HG03108 (cell line): ENCODE measurements around the gene IL5.
"Not testable (repeated sequence)": the region's sequence is repeated elsewhere in the genome, so short reads cannot be mapped to it uniquely, and the experiment has no call there.

Experiments
- ATAC-seq: cut with Tn5 transposase; IDR thresholded peaks from one replicate; pipeline ENCODE4 v1.9.1; 2021; ENCODE audit warnings: moderate library complexity; ENCODE audit not compliant: unreplicated experiment

IL5 gene

DNA sequence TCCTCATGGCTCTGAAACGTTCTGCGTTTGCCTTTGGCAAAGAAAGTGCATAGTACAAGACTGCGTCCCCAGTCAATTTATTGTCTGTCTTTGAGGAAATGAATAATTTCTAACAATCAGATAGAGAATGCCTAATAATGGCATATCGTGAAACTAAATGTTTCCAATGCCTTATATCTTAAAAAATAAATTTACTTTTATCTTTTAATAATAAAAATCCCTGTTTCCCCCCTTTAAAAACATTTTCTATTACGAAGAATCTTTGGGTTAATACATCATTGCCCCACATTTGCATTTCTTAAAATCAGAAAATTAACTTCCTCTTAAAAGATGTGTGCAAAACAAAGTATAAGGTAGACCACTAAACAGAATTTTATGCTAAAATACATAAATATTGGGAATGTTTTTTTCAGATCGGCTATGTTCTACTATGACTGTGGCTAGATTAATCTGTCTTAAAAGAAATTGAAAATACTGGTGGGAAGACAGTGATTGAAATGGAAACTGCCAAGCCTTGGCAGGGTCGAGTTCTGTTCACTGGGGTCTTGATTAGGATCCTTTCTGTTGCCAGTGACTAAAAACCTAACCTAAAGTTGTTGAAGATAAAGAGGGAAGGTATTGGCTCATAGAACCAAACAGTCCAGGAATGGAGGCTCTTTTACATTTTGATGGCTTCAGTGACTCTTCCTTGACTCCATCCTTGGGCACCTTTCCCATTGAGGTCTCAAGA lies at the start of gene IL5:
IL5 (minus strand) TSS at position 51 of the 730 bp plus-strand sequence; CDS start at position 7, 44 bp downstream.
- no peak for ATAC-seq

DNA sequence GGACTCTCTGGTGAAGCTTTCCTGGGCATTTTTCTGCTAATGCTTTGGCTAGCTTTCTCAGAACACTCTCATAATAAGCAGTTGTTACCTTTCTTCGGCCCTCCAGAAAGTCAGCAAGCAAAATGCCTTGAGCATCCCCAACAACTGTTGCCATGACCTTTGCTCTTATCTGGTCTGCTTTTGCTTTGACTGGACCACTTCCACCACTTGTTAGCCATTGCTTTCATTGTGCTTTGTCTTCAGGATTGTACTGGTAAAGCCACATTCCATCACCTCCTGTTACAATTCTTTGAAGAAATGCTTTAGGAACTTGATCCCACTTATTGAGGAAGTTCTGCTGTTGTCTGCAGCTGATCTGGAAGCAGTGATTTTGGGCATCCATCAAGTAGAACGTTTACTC lies 49.2 kb upstream of the IL5 start:
- no peak for ATAC-seq

DNA sequence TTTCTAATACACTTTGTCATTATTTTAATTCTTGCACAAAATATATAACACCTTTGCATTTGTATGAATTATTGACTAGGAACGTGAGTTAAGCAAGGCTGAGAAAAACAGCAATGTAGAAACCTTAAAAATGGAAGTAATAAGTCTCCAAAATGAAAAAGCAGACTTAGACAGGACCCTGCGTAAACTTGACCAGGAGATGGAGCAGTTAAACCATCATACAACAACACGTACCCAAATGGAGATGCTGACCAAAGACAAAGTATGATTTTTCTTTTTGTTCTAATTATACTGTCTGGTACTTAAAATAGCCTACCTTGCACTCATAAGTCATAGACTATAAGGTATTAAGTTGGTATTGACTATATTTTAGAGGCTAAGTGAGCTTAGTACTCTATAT lies 47.8 kb upstream of the IL5 start:
- ATAC-seq, result no peak

DNA sequence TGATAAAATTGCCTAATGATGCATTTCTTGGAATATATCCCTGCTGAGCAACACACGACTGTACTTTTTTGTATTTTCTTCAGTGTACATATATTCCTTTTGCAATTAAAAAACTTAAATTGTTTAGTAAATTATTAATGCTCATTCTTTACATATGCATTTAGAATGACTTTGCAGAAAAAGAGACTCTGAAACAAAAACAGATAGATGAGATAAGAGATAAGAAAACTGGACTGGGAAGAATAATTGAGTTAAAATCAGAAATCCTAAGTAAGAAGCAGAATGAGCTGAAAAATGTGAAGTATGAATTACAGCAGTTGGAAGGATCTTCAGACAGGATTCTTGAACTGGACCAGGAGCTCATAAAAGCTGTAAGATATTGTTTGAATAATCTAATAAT lies 46.1 kb upstream of the IL5 start:
- no peak for ATAC-seq

DNA sequence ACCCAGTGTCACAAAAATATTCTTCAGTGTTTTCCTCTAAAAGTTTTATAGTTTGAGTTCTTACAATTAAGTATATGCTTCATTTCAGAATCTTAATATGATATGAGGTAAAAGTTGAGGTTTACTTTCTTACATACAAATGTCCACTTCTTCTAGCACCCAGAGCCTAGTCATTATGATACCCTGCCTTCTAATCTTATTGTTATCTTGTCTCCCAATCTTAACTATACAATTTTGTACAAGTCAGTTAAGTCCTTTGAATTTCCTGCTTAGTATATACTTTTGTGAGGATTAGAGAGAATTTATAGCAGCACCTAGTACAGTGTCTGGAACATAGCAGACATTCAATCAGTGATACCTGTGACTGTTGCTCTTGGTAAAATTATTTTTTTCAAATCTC lies 42.7 kb upstream of the IL5 start:
- no peak for ATAC-seq

DNA sequence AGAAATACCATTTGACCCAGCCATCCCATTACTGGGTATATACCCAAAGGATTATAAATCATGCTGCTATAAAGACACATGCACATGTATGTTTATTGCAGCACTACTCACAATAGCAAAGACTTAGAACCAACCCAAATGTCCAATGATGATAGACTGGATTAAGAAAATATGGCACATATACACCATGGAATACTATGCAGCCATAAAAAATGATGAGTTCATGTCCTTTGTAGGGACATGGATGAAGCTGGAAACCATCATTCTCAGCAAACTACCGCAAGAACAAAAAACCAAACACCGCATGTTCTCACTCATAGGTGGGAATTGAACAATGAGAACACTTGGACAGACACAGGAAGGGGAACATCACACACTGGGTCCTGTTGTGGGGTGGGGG lies 41.2 kb upstream of the IL5 start:
- ATAC-seq, result not testable (repeated sequence)

DNA sequence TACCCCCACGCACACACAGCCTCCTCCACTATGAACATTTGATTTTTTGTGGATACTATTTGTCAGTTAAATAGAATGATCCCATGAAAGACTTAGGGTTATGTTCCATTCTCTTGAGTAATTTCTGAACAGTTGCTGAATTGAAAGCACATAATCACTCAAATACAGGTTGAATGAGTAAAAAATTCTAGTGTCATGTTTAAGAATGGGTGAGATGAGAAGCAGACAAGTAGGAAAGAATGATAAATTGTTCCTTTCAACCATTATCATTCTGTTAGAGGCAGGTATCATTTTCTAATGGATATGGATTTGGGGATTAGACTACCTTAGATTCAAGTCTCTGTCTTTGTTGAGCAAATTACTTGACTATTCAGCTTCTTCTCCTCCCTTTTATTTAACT lies 32.8 kb upstream of the IL5 start:
- ATAC-seq, result no peak

DNA sequence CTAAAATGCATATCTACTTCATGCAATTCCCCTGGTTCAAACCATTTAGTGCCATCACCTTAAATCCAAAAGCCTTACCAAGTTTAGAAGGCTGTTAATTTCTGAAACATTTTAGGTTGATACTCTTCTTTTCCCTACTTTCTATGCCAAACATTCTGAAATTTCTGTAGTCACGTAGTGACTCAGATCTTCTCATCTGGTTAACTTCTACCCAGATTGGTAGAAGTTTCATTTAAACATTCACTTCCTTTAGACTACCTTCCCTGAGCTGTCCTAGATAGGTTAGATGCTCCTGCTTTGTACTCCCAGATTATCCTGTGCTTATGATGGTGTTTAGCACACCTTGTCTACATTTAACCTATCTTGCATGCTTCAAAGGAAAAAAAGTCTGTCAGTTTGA lies 23.3 kb upstream of the IL5 start:
- ATAC-seq, result no peak

DNA sequence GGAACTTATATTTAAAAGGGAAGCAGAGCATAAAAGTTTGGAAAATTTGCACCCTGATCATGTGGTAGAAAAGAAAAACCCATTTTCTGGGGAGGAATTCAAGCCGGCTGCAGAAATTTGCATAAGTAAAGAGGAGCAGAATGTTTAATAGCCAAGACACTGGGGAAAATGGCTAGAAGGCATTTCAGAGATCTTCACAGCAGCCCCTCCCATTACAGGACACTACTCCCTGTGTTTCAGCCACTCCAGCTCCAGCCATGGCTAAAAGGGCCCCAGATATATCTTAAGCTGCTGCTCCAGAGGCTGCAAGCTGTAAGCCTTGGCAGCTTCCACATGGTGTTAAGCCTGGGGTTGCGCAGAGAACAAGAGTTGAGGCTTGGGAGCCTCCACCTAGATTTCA lies 21.2 kb upstream of the IL5 start:
- not testable (repeated sequence) for ATAC-seq

DNA sequence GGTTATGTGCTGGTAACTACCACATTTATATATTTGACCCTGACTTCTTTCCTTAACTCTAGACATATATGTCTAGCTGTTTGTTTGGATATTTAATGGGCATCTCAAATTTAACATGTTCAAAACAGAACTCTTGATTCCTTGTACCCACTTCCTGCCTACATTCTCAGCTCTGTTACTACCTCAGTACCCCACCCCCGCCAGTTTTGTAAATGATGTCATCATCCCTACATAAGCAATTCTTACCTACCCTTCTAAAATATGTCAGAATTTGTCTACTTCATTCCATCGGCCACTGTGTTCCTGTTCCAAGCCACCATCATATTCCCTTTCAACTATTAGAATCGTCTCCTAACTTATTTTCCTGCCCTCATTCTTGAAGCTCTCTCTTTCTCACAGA lies 18.3 kb upstream of the IL5 start:
- no peak for ATAC-seq

DNA sequence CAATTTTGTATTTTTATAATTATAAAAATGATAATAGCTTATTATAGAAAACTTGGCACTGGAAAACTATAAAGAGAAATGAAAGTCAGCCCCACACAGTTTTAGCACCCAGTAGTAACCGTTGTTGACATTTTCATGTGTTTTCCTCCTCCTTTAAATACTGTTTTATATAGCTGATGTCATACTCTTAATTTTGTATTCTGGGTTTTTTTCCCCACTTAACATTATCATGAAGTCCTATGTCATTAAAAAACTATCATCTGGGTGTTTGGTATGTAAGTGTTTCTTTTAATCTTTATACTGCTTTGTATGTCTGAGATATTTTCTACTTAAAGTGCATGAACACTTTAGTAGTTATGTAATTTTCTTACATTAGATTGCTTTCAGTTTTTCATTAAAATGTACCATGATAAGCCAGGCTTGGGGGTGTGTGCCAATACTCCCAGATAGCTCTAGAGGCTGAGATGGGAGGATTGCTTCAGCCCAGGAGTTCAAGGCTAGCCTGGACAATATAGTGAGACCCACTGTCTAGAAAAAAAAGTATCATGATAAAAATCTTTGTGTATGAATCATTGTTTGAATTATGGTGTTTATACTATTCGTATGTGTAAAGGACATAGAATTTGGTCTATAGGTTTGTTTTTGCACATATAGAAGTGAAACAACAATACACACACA lies 16.2 kb upstream of the IL5 start:
- no peak for ATAC-seq

DNA sequence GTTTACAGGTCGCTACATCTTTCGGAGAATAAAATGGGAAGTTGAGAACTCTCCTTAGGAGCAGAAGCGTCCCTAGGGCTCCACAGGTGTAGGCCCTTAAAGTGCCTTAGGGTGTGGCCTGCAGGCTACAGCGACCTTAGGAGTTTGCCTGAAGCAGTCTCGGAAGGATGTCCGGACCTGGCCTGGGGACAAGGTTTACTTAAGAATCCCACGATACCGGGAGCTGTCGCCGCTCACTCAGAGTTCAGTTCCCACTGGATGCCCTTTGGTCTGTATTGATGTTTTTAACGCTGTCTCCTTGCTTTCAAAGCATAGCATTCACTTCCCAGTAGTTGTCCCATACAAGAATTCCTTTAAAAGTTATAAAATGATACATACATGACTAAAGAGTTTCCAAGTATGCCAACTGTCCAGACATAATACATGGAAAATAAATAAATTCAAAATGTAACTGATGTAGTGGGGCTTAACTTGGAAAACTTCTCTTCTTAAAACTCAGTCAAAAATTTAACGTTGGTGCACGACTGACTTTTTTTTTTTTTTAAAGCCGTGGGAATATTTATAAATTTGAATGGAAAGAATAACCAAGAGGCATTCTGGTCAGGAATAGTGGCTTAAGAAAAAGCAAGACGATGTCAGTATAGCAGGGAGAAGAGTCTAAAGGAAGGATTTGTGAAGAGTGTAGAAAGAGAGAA lies 14.3 kb upstream of the IL5 start:
- peak; percentile 35 for ATAC-seq

DNA sequence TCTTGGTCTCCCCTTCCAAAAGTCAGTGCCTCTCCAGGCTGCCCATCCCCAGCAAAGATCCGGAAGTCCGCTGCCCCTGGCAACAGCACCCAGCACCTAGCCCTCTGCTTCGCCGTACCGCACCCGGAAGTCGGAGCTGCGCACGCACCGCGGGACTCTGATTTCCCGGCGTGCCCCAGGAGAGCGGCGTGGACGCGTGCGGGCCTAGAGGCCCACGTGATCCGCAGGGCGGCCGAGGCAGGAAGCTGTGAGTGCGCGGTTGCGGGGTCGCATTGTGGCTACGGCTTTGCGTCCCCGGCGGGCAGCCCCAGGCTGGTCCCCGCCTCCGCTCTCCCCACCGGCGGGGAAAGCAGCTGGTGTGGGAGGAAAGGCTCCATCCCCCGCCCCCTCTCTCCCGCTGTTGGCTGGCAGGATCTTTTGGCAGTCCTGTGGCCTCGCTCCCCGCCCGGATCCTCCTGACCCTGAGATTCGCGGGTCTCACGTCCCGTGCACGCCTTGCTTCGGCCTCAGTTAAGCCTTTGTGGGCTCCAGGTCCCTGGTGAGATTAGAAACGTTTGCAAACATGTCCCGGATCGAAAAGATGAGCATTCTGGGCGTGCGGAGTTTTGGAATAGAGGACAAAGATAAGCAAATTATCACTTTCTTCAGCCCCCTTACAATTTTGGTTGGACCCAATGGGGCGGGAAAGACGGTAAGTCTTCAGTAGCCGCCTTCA lies 13.6 kb upstream of the IL5 start, which contains the start of gene RAD50:
RAD50 (plus strand) TSS at position 215 of the 715 bp plus-strand sequence; CDS start at position 563, 348 bp downstream.
- peak; percentile 95 for ATAC-seq

DNA sequence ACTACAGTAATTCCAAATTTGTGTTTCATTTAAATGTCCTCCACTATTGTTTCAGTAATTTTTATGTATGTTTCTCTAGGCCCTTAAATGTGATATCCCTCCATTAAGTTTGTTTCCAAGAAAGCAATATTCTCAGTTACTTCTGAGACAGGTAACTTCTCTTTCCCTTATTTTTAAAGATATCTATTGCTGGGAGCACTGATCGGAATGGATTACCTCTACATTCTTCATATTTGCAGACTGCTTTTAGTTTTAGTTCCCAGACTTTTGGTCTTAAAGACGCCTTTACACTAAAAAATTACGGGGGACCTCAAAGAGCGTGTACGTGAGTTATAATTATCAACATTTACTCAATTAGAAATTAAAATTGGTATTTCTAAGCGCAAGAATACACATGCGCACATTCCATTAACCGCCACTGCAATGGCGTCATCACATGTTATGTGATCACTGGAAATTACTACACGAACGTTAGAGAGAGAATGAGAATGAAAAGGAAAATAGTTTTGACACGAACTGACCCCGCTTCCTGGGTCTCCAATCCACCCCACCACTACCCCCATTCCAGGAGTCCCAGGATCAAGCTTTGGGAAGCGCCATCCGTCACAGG lies 12.9 kb upstream of the IL5 start:
- no peak for ATAC-seq

DNA sequence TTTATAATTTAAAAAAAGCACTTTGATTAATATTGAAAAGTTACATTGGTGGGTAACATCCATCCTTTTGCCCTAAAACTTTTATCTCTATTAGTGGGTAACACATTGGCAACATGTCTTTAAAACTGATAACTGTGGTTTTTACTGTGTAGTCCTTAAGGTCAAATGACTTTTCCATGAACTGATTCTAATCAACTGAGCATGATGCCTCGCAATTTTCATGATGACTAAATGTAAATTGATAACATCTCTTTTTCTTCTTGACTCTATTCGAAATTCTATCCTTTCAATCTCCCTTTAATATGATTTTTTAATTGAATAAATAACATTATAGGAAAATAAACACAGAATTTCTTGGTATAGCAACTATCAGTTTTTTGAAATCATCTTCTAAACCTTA lies 6.3 kb upstream of the IL5 start:
- no peak for ATAC-seq

DNA sequence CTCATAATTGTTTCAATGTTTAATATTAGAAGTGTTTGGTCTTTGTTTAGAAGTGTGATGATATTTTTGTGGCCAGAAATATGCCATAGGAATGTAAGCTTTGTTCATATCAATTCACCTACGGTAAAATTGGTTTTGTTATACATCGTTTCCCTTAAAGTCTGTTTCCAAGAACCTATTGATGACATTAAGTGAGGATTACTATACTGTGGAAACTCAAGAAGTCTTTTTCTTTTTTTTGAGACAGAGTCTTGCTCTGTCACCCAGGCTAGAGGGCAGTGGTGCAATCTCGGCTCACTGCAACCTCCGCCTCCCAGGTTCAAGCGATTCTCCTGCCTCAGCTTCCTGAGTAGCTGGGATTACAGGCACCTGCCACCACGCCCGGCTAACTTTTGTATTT lies 5.5 kb upstream of the IL5 start:
- ATAC-seq, result not testable (repeated sequence)

DNA sequence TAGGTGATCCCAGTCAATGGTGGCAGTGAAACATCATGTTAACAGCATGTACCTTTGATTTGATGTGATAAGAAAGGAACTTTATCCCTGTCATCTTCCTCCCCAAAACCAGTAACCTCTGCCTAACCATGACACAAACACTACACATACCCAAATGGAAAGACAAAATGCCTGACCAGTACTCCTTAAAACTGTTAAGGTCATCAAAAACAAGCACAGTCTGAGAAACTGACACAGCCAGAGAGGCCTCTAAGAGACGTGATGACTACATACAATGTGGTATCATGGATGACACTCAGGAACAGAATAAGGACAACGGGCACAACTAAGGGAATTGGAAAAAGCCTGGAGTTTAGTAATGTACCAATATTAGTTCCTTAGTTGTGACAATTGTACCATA lies 3.9 kb upstream of the IL5 start:
- no peak for ATAC-seq

DNA sequence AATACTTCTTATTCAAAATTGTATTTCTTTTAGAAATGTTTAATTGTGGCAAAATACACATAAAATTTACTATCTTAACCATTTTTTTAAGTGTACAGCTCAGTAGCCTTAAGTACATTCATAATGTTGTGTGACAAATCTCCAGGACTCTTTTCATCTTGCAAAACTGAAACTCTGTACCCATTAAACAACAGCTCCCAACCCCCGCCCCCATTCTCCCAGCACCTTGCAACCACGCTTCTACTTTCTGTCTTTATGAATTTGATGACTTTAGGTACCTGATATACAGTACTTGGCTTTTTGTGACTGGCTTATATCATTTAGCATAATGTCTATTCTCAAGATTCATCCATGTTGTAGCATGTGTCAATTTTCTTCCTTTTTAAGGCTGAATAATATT lies 2.8 kb upstream of the IL5 start:
- ATAC-seq, result no peak

DNA sequence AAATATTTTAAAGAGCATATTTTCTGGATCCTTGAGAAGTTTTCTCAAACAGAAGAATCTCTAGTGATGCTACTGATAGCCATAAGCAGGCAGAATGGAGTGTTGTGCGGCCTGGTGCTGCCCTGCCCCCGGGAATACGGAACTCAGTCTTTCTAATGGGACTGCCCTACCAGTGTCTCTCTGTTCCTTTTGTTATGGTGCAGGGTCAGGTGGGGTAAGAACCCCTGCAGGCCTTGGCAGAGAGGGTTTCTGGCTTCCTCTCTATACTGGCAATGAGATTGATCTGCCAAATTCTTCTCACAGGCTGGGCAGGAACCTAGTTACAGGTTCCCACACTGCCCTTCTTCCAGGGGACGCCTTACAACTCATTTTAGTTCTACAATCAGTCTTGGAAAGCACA lies 2.6 kb downstream of the IL5 start:
- ATAC-seq, result no peak

DNA sequence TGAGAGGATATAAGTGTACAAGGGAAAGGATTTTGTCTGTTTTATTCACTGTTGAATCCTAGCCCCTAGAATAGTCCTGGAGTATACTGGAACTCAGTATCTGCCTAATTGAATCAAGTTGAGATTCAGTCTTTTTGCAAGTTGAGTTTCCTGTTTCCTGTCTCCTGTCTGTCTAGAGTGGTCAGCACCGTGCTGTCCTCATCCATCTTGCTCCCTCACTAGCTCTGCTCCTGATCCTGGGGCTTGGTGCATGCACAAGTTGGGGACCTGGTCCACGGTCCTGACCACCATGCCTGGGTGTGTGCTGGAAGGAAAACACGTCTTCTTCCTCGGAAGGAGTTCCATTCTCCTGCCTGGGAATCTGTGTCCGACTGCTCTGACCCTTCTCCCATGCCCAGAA lies 3.2 kb downstream of the IL5 start:
- no peak for ATAC-seq

DNA sequence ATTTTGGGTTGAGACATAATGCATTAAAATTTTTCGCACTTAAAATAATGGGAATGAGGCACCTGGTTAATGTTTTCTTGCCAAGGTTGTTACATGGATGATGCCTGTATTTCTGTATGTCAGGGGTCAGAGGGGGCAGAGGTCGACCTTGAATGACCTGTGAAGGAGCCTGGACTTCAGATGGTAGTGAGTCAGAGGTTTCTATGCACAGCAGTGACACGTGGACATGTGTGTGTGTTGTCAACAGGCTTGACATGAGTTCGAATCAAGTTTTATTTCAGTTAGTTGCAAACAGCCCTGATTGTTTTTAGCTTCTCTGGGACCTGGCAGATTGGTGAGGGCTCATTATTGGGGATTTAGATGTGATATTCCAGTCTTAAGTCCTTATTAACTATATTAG lies 3.6 kb downstream of the IL5 start:
- no peak for ATAC-seq
